GM23338 (cell line): ENCODE measurements around the gene KLF11. TPM values are rescaled to one million over a fixed set of nuclear protein-coding genes. Genes with fewer than 3 reads are reported as not detected.

Experiments used
- ATAC-seq: fragments of 200-7000 bp; cut with Tn5 transposase; 3 replicates; pipeline ENCODE4 v1.9.1; 2020
- DNase-seq: peaks from one replicate; pipeline ENCODE4 v3.0.0-alpha.2; 2015; ENCODE audit warnings: low spot score
- H2AFZ ChIP-seq: fragments of 200-600 bp; sonication (generic); 2 replicates; pipeline ENCODE4 v1.8.0; 2016; ENCODE audit warnings: antibody characterized with exemption, mild to moderate bottlenecking, moderate library complexity
- H3F3A ChIP-seq: fragments of 200-600 bp; sonication (generic); replicated peaks from 2 replicates; pipeline ENCODE4 v1.8.0; 2017; ENCODE audit warnings: antibody characterized with exemption, mixed run types, low read depth
- H3K27ac ChIP-seq: fragments of 200-600 bp; sonication (generic); 2 replicates; pipeline ENCODE4 v1.6.1; 2016; ENCODE audit warnings: low read depth
- H3K27me3 ChIP-seq: fragments of 200-600 bp; sonication (generic); 2 replicates; pipeline ENCODE4 v1.8.0; 2016; ENCODE audit warnings: mild to moderate bottlenecking, mixed run types, moderate library complexity; ENCODE audit not compliant: insufficient read depth
- H3K36me3 ChIP-seq: fragments of 200-600 bp; sonication (generic); 2 replicates; pipeline ENCODE4 v1.8.0; 2016; ENCODE audit warnings: mild to moderate bottlenecking; ENCODE audit not compliant: insufficient read depth
- H3K4me1 ChIP-seq: fragments of 200-600 bp; sonication (generic); 2 replicates; pipeline ENCODE4 v1.8.0; 2016; ENCODE audit warnings: mild to moderate bottlenecking, moderate library complexity; ENCODE audit not compliant: insufficient read depth
- H3K4me2 ChIP-seq: fragments of 200-600 bp; sonication (generic); 2 replicates; pipeline ENCODE4 v1.7.1; 2017; ENCODE audit warnings: mixed run types
- H3K4me3 ChIP-seq: fragments of 200-600 bp; sonication (generic); 2 replicates; pipeline ENCODE4 v1.6.1; 2016; ENCODE audit warnings: mixed run types
- H3K79me2 ChIP-seq: fragments of 200-600 bp; sonication (generic); replicated peaks from 2 replicates; pipeline ENCODE4 v1.8.0; 2017; ENCODE audit warnings: mild to moderate bottlenecking; ENCODE audit not compliant: insufficient read depth
- H3K9me2 ChIP-seq: fragments of 200-600 bp; sonication (generic); 2 replicates; pipeline ENCODE4 v1.8.0; 2017; ENCODE audit not compliant: insufficient read depth
- H4K20me1 ChIP-seq: fragments of 200-600 bp; sonication (generic); replicated peaks from 2 replicates; pipeline ENCODE4 v1.8.0; 2017; ENCODE audit warnings: mild to moderate bottlenecking; ENCODE audit not compliant: insufficient read depth
- H3K27ac Mint-ChIP-seq: 2 replicates; pipeline ENCODE4 v1.8.0; 2020; ENCODE audit warnings: inconsistent platforms, mild to moderate bottlenecking, moderate library complexity, mixed read lengths
- H3K27me3 Mint-ChIP-seq: 3 replicates; pipeline ENCODE4 v1.8.0; 2022; ENCODE audit warnings: low read depth, mild to moderate bottlenecking, moderate library complexity, mixed read lengths, inconsistent platforms; ENCODE audit not compliant: insufficient read depth, poor library complexity
- H3K36me3 Mint-ChIP-seq: 3 replicates; pipeline ENCODE4 v1.8.0; 2021; ENCODE audit warnings: low read depth, mild to moderate bottlenecking, inconsistent platforms, moderate library complexity, mixed read lengths
- H3K4me1 Mint-ChIP-seq: 3 replicates; pipeline ENCODE4 v1.8.0; 2020; ENCODE audit warnings: mild to moderate bottlenecking, inconsistent platforms, mixed read lengths
- H3K4me3 Mint-ChIP-seq: 3 replicates; pipeline ENCODE4 v1.8.0; 2021; ENCODE audit warnings: moderate library complexity, mild to moderate bottlenecking, inconsistent platforms, mixed read lengths
- H3K9me3 Mint-ChIP-seq: 3 replicates; pipeline ENCODE4 v1.8.0; 2020; ENCODE audit warnings: moderate library complexity, mild to moderate bottlenecking, inconsistent platforms, mixed read lengths
- CREB1 ChIP-seq: fragments of 250-450 bp; sonication (Bioruptor Pico); IDR thresholded peaks from 2 replicates; pipeline ENCODE4 v1.5.0; 2020; ENCODE audit warnings: low read depth, mild to moderate bottlenecking, moderate library complexity
- CTCF ChIP-seq, 2 experiments: fragments of 200-600 bp in 1 of 2; sonication (generic) in 1 of 2; conservative IDR thresholded peaks; 2 replicates each; pipeline versions ENCODE4 v1.5.1 to v1.6.1; 2016 to 2017; ENCODE audit warnings: antibody characterized with exemption in 2 of 2, low read depth in 2 of 2, mild to moderate bottlenecking in 2 of 2, moderate library complexity in 1 of 2
- EZH2 ChIP-seq: fragments of 200-600 bp; sonication (generic); IDR thresholded peaks from one replicate; pipeline ENCODE4 v1.8.0; 2017; ENCODE audit warnings: antibody characterized with exemption, mild to moderate bottlenecking, low read depth; ENCODE audit not compliant: unreplicated experiment
- EZH2phosphoT487 ChIP-seq: fragments of 200-600 bp; sonication (generic); IDR thresholded peaks from one replicate; pipeline ENCODE4 v1.8.1; 2018; ENCODE audit warnings: antibody characterized with exemption; ENCODE audit not compliant: unreplicated experiment
- JUNB ChIP-seq: IDR thresholded peaks from one replicate; pipeline ENCODE4 v1.6.1; 2016; ENCODE audit warnings: antibody characterized with exemption; ENCODE audit not compliant: unreplicated experiment
- NANOG ChIP-seq: IDR thresholded peaks from 2 replicates; pipeline ENCODE4 v1.6.1; 2016; ENCODE audit warnings: antibody characterized with exemption, borderline replicate concordance
- POLR2AphosphoS5 ChIP-seq: IDR thresholded peaks from 2 replicates; pipeline ENCODE4 v1.6.1; 2016; ENCODE audit warnings: antibody characterized with exemption, low read depth
- STAT1 ChIP-seq: IDR thresholded peaks from one replicate; pipeline ENCODE4 v1.6.1; 2016; ENCODE audit warnings: antibody characterized with exemption; ENCODE audit not compliant: unreplicated experiment
- ZNF114 ChIP-seq: fragments of 250-450 bp; sonication (Bioruptor Pico); IDR thresholded peaks from 2 replicates; pipeline ENCODE4 v1.5.0; 2020; ENCODE audit warnings: mild to moderate bottlenecking, moderate library complexity
- ZNF331 ChIP-seq: fragments of 250-450 bp; sonication (Bioruptor Pico); IDR thresholded peaks from 2 replicates; pipeline ENCODE4 v1.5.0; 2020; ENCODE audit warnings: low read depth, mild to moderate bottlenecking, moderate library complexity
- polyA plus RNA-seq: library from polyadenylated mRNA; unstranded; fragments of >200 nt; fragmentation: Nextera tagmentation; extraction: Ambion mirVana; gene quantifications from 2 replicates; pipeline ENCODE4 v1.2.1, GENCODE V29; 2016
- total RNA-seq: library from RNA; depleted of rRNA; stranded (reverse); fragments of >200 nt; shearing (Covaris generic); gene quantifications from 2 replicates; pipeline ENCODE4 v1.2.3, GENCODE V29; 2014
- TF ChIP-seq, protein P1 (sequence below): fragments of 250-450 bp; sonication (Bioruptor Pico); IDR thresholded peaks from 2 replicates; pipeline ENCODE4 v1.5.0; 2020; ENCODE audit warnings: mild to moderate bottlenecking, moderate library complexity

The KLF11 gene
- total and polyA plus RNA-seq, 2 experiments from 2014 or later = 1.4 to 5.6 TPM

- H3K4me1 ChIP-seq = peaks cover 6% of the 10 kb centered on the region; the same call in 1 of the 2 replicates
- no peak overlapping the region for H3K27ac ChIP-seq
- H2AFZ ChIP-seq = no peak overlapping the region; the same call in 1 of the 2 replicates
- ATAC-seq = peak; percentile 2; the same call in 1 of the 3 replicates
- no peak for DNase-seq
- H3F3A ChIP-seq = peaks cover 13% of the 10 kb centered on the region; the same call in 1 of the 2 replicates
- no peaks in the 10 kb centered on the region for H3K79me2 ChIP-seq
- H3K9me2 ChIP-seq = no peaks in the 10 kb centered on the region
- Mint-ChIP-seq H3K27ac (no peak overlapping the region), H3K9me3 (no peaks in the 10 kb centered on the region), H3K36me3 (no peaks in the 10 kb centered on the region), H3K4me1 (peaks cover 19% of the 10 kb centered on the region), H3K4me3 (no peak overlapping the region), H3K27me3 (peaks cover 14% of the 10 kb centered on the region)
- no peaks in the 10 kb centered on the region for H3K36me3 ChIP-seq
- H3K4me2 ChIP-seq = no peak overlapping the region
- no peaks in the 10 kb centered on the region for H4K20me1 ChIP-seq
- H3K4me3 ChIP-seq = no peak overlapping the region
- TF ChIP-seq CREB1 = no peak
- 0 out of 4 replicates have a peak, but pooled peaks of 1 of the 2 experiments have one; percentile 3 for TF ChIP-seq CTCF (conservative IDR thresholded peaks at IDR 0.05; ENCODE audit: low read depth in 2 of 2)
- no peaks in the 10 kb centered on the region for H3K27me3 ChIP-seq
Measured at GRCh38 chr2:10059016-10059351, 15.6 kb downstream of the KLF11 start.

- no peaks in the 10 kb centered on the region for H3K9me2 ChIP-seq
- DNase-seq = no peak
- Mint-ChIP-seq H3K27ac (no peak overlapping the region), H3K4me3 (no peak overlapping the region), H3K4me1 (peaks cover 19% of the 10 kb centered on the region), H3K9me3 (no peaks in the 10 kb centered on the region), H3K27me3 (peaks cover 15% of the 10 kb centered on the region), H3K36me3 (no peaks in the 10 kb centered on the region)
- no peak overlapping the region for H2AFZ ChIP-seq
- ATAC-seq = no peak
- no peak overlapping the region for H3K4me3 ChIP-seq
- H3K36me3 ChIP-seq = no peaks in the 10 kb centered on the region
- H4K20me1 ChIP-seq = no peaks in the 10 kb centered on the region
- peaks cover 6% of the 10 kb centered on the region; the same call in 1 of the 2 replicates for H3K4me1 ChIP-seq
- peaks cover 13% of the 10 kb centered on the region; the same call in 1 of the 2 replicates for H3F3A ChIP-seq
- no peak overlapping the region for H3K27ac ChIP-seq
- H3K4me2 ChIP-seq = no peak overlapping the region
- H3K27me3 ChIP-seq = no peaks in the 10 kb centered on the region
- no peaks in the 10 kb centered on the region for H3K79me2 ChIP-seq
- TF ChIP-seq STAT1 (no peak), NANOG (no peak), ZNF331 (CRISPR knock-in tag) (no peak), ZNF114 (CRISPR knock-in tag) (no peak), EZH2phosphoT487 (no peak), EZH2 (no peak), JUNB (no peak), CTCF (conservative IDR thresholded peaks at IDR 0.05; ENCODE audit: low read depth in 2 of 2) (no peak), POLR2AphosphoS5 (no peak)
- TF ChIP-seq, protein P1, sequence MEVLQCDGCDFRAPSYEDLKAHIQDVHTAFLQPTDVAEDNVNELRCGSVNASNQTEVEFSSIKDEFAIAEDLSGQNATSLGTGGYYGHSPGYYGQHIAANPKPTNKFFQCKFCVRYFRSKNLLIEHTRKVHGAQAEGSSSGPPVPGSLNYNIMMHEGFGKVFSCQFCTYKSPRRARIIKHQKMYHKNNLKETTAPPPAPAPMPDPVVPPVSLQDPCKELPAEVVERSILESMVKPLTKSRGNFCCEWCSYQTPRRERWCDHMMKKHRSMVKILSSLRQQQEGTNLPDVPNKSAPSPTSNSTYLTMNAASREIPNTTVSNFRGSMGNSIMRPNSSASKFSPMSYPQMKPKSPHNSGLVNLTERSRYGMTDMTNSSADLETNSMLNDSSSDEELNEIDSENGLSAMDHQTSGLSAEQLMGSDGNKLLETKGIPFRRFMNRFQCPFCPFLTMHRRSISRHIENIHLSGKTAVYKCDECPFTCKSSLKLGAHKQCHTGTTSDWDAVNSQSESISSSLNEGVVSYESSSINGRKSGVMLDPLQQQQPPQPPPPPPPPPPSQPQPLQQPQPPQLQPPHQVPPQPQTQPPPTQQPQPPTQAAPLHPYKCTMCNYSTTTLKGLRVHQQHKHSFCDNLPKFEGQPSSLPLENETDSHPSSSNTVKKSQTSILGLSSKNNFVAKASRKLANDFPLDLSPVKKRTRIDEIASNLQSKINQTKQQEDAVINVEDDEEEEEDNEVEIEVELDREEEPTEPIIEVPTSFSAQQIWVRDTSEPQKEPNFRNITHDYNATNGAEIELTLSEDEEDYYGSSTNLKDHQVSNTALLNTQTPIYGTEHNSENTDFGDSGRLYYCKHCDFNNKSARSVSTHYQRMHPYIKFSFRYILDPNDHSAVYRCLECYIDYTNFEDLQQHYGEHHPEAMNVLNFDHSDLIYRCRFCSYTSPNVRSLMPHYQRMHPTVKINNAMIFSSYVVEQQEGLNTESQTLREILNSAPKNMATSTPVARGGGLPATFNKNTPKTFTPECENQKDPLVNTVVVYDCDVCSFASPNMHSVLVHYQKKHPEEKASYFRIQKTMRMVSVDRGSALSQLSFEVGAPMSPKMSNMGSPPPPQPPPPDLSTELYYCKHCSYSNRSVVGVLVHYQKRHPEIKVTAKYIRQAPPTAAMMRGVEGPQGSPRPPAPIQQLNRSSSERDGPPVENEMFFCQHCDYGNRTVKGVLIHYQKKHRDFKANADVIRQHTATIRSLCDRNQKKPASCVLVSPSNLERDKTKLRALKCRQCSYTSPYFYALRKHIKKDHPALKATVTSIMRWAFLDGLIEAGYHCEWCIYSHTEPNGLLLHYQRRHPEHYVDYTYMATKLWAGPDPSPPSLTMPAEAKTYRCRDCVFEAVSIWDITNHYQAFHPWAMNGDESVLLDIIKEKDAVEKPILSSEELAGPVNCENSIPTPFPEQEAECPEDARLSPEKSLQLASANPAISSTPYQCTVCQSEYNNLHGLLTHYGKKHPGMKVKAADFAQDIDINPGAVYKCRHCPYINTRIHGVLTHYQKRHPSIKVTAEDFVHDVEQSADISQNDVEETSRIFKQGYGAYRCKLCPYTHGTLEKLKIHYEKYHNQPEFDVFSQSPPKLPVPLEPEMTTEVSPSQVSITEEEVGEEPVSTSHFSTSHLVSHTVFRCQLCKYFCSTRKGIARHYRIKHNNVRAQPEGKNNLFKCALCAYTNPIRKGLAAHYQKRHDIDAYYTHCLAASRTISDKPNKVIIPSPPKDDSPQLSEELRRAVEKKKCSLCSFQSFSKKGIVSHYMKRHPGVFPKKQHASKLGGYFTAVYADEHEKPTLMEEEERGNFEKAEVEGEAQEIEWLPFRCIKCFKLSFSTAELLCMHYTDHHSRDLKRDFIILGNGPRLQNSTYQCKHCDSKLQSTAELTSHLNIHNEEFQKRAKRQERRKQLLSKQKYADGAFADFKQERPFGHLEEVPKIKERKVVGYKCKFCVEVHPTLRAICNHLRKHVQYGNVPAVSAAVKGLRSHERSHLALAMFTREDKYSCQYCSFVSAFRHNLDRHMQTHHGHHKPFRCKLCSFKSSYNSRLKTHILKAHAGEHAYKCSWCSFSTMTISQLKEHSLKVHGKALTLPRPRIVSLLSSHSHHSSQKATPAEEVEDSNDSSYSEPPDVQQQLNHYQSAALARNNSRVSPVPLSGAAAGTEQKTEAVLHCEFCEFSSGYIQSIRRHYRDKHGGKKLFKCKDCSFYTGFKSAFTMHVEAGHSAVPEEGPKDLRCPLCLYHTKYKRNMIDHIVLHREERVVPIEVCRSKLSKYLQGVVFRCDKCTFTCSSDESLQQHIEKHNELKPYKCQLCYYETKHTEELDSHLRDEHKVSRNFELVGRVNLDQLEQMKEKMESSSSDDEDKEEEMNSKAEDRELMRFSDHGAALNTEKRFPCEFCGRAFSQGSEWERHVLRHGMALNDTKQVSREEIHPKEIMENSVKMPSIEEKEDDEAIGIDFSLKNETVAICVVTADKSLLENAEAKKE (CRISPR knock-in tag) = no peak
Measured at GRCh38 chr2:10059552-10060335, 16.4 kb downstream of the KLF11 start.
